ENCODE measurements around the gene NRAP.

NRAP gene

GRCh38 chr10:113605268-113605978, 58.4 kb downstream of the NRAP start:
- H3K4me1 ChIP-seq (ENCODE audit: insufficient read depth, low read length), result no peaks in the 10 kb centered on the region
- H3K27ac ChIP-seq (ENCODE audit: low read length), result no peak overlapping the region
- no peak for ATAC-seq (ENCODE audit: insufficient read depth, low read depth)
- H3K9ac ChIP-seq (ENCODE audit: low read depth, low read length), result no peak overlapping the region
- H3K36me3 ChIP-seq (ENCODE audit: insufficient read depth, low read length), result no peaks in the 10 kb centered on the region
- DNase-seq, result no peak
- no peaks in the 10 kb centered on the region for H3K9me3 ChIP-seq (ENCODE audit: insufficient read depth, low read length, severe bottlenecking)
- no peaks in the 10 kb centered on the region for H3K79me2 ChIP-seq (ENCODE audit: insufficient read depth, low read length)
- no peak overlapping the region for H3K4me2 ChIP-seq (ENCODE audit: insufficient read depth, low read length)
- no peak overlapping the region for H3K4me3 ChIP-seq (ENCODE audit: low read depth in 1 of 2, low read length in 2 of 2)
- no peak for TF ChIP-seq EZH2 (IDR thresholded peaks at IDR 0.05; ENCODE audit: borderline replicate concordance, low read depth, low read length, severe bottlenecking)
- no peak for TF ChIP-seq CTCF (IDR thresholded peaks at IDR 0.05; ENCODE audit: borderline replicate concordance, extremely low read depth, low read length, poor library complexity, severe bottlenecking)
- no peaks in the 10 kb centered on the region for H4K20me1 ChIP-seq (ENCODE audit: insufficient read depth, low read length)
- H2AFZ ChIP-seq (ENCODE audit: low read depth, low read length), result no peak overlapping the region
- no peaks in the 10 kb centered on the region for H3K27me3 ChIP-seq (ENCODE audit: insufficient read depth, low read length, poor library complexity)

GRCh38 chr10:113604572-113604971, 59.3 kb downstream of the NRAP start:
- DNase-seq, result no peak
- no peaks in the 10 kb centered on the region for H3K9me3 ChIP-seq (ENCODE audit: insufficient read depth, low read length, severe bottlenecking)
- H3K4me1 ChIP-seq (ENCODE audit: insufficient read depth, low read length), result no peaks in the 10 kb centered on the region
- no peaks in the 10 kb centered on the region for H3K27me3 ChIP-seq (ENCODE audit: insufficient read depth, low read length, poor library complexity)
- no peaks in the 10 kb centered on the region for H3K36me3 ChIP-seq (ENCODE audit: insufficient read depth, low read length)
- no peaks in the 10 kb centered on the region for H3K79me2 ChIP-seq (ENCODE audit: insufficient read depth, low read length)
- TF ChIP-seq CTCF (IDR thresholded peaks at IDR 0.05; ENCODE audit: borderline replicate concordance, extremely low read depth, low read length, poor library complexity, severe bottlenecking), result no peak
- no peak for TF ChIP-seq EZH2 (IDR thresholded peaks at IDR 0.05; ENCODE audit: borderline replicate concordance, low read depth, low read length, severe bottlenecking)
- no peaks in the 10 kb centered on the region for H4K20me1 ChIP-seq (ENCODE audit: insufficient read depth, low read length)
- H2AFZ ChIP-seq (ENCODE audit: low read depth, low read length), result no peak overlapping the region
- no peak for ATAC-seq (ENCODE audit: insufficient read depth, low read depth)
- H3K4me3 ChIP-seq (ENCODE audit: low read depth in 1 of 2, low read length in 2 of 2), result no peak overlapping the region
- H3K27ac ChIP-seq (ENCODE audit: low read length), result no peak overlapping the region
- H3K4me2 ChIP-seq (ENCODE audit: insufficient read depth, low read length), result no peak overlapping the region
- no peak overlapping the region for H3K9ac ChIP-seq (ENCODE audit: low read depth, low read length)

- Histone ChIP-seq H3K9me3 (ENCODE audit: insufficient read depth, low read length, severe bottlenecking) (no peaks in the 10 kb centered on the region), H3K4me3 (ENCODE audit: low read depth in 1 of 2, low read length in 2 of 2) (no peak overlapping the region), H3K4me2 (ENCODE audit: insufficient read depth, low read length) (no peak overlapping the region), H3K4me1 (ENCODE audit: insufficient read depth, low read length) (no peaks in the 10 kb centered on the region), H3K27me3 (ENCODE audit: insufficient read depth, low read length, poor library complexity) (peaks cover 4% of the 10 kb centered on the region), H3K27ac (ENCODE audit: low read length) (no peak overlapping the region), H4K20me1 (ENCODE audit: insufficient read depth, low read length) (no peaks in the 10 kb centered on the region), H3K79me2 (ENCODE audit: insufficient read depth, low read length) (no peaks in the 10 kb centered on the region), H2AFZ (ENCODE audit: low read depth, low read length) (no peak overlapping the region), H3K9ac (ENCODE audit: low read depth, low read length) (no peak overlapping the region), H3K36me3 (ENCODE audit: insufficient read depth, low read length) (no peaks in the 10 kb centered on the region)
- ATAC-seq (ENCODE audit: insufficient read depth, low read depth) (no peak), DNase-seq (no peak)
- TF ChIP-seq CTCF (IDR thresholded peaks at IDR 0.05; ENCODE audit: borderline replicate concordance, extremely low read depth, low read length, poor library complexity, severe bottlenecking) (no peak), EZH2 (IDR thresholded peaks at IDR 0.05; ENCODE audit: borderline replicate concordance, low read depth, low read length, severe bottlenecking) (no peak)
Observed at GRCh38 chr10:113603057-113603777, 60.6 kb downstream of the NRAP start.

Measured in DND-41 (cell line).